Stimulated activated CD8-positive, alpha-beta memory T cell treated with anti-CD3 and anti-CD28 coated beads, Interleukin-7, amount 100 ng/mL, for 24 hours (primary cell): ENCODE data around the gene PDCD5.

ENCODE experiments used
- DNase-seq: peaks from one replicate; pipeline ENCODE4 v3.0.0-alpha.2; 2020; ENCODE audit warnings: low read depth

PDCD5 gene

DNA sequence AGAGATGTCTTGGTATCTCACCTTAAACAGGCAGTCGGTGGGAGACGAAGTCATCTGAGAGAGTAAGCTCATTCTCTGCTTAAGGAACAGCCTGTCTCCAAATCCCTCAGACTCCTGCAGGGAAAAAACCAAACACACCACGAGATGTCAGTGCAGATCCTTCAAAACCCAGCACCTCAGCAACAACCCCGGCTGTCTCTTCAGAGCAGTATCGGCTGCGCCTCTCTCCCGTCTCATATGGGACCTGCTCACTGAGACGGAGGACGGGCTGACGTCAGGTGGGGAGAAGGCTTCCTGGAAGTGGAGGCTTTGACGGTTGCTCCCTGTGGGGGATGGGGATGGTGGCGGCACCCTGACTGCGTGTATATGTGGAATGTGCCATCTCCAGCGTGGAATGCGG, 50.4 kb downstream of the PDCD5 start:
- no peak for DNase-seq
